Fibroblast of mammary gland (primary cell): ENCODE data around the gene ACKR2.
A peak's percentile ranks its signal among the peaks of the same experiment; 100 is the strongest.
"Not testable (repeated sequence)": the region's sequence is repeated elsewhere in the genome, so short reads cannot be mapped to it uniquely, and the experiment has no call there.

Experiments
- DNase-seq: peaks from one replicate; pipeline ENCODE4 v3.0.0-alpha.2; 2010; ENCODE audit warnings: low read depth
- H3K4me3 ChIP-seq: 2 replicates; pipeline ENCODE4 v1.5.1; 2011; ENCODE audit warnings: low read depth, mild to moderate bottlenecking, low read length, moderate library complexity; ENCODE audit not compliant: control insufficient read depth
- CTCF ChIP-seq: conservative IDR thresholded peaks from 2 replicates; pipeline ENCODE4 v1.5.1; 2011; ENCODE audit warnings: low read depth, low read length, inconsistent platforms; ENCODE audit not compliant: control insufficient read depth, insufficient read depth

ACKR2 gene

GRCh38 chr3:42804831-42805132, 4.5 kb upstream of the ACKR2 start:
- DNase-seq: no peak

GRCh38 chr3:42805141-42805821, 4.0 kb upstream of the ACKR2 start:
- peak overlapping the region; percentile 77 for H3K4me3 ChIP-seq

More at GRCh38 chr3:42804831-42805132, 4.5 kb upstream of the ACKR2 start:
- peak overlapping the region; percentile 77 for H3K4me3 ChIP-seq
- TF ChIP-seq CTCF: no peak

GRCh38 chr3:42807929-42808328, 1.3 kb upstream of the ACKR2 start:
- no peak for DNase-seq
- H3K4me3 ChIP-seq: no peak overlapping the region
- no peak for TF ChIP-seq CTCF

More at GRCh38 chr3:42805141-42805821, 4.0 kb upstream of the ACKR2 start:
- TF ChIP-seq CTCF: no peak
- no peak for DNase-seq

GRCh38 chr3:42810706-42811105, 1.5 kb downstream of the ACKR2 start:
- H3K4me3 ChIP-seq: not testable (repeated sequence)

GRCh38 chr3:42811118-42811883, 2.1 kb downstream of the ACKR2 start:
- H3K4me3 ChIP-seq, DNase-seq: not testable (repeated sequence)

More at GRCh38 chr3:42810706-42811105, 1.5 kb downstream of the ACKR2 start:
- not testable (repeated sequence) for DNase-seq

- TF ChIP-seq CTCF: no peak
- H3K4me3 ChIP-seq: no peak overlapping the region
- no peak for DNase-seq
Observed at GRCh38 chr3:42814246-42814645, 5.0 kb downstream of the ACKR2 start.

- no peak for DNase-seq
- no peak overlapping the region for H3K4me3 ChIP-seq
- TF ChIP-seq CTCF: no peak
Observed at GRCh38 chr3:42814914-42815507, 5.8 kb downstream of the ACKR2 start.
